ENCODE measurements around the gene LAMP1. TPM values are rescaled to one million over a fixed set of nuclear protein-coding genes. Genes with fewer than 3 reads are reported as not detected.

The LAMP1 gene
- total and polyA plus RNA-seq, 2 experiments from 2014 or later, result 34.5 to 107 TPM

GRCh38 chr13:113258321-113259054 lies 38.6 kb upstream of the LAMP1 start (continued):
- TF ChIP-seq, protein P1, sequence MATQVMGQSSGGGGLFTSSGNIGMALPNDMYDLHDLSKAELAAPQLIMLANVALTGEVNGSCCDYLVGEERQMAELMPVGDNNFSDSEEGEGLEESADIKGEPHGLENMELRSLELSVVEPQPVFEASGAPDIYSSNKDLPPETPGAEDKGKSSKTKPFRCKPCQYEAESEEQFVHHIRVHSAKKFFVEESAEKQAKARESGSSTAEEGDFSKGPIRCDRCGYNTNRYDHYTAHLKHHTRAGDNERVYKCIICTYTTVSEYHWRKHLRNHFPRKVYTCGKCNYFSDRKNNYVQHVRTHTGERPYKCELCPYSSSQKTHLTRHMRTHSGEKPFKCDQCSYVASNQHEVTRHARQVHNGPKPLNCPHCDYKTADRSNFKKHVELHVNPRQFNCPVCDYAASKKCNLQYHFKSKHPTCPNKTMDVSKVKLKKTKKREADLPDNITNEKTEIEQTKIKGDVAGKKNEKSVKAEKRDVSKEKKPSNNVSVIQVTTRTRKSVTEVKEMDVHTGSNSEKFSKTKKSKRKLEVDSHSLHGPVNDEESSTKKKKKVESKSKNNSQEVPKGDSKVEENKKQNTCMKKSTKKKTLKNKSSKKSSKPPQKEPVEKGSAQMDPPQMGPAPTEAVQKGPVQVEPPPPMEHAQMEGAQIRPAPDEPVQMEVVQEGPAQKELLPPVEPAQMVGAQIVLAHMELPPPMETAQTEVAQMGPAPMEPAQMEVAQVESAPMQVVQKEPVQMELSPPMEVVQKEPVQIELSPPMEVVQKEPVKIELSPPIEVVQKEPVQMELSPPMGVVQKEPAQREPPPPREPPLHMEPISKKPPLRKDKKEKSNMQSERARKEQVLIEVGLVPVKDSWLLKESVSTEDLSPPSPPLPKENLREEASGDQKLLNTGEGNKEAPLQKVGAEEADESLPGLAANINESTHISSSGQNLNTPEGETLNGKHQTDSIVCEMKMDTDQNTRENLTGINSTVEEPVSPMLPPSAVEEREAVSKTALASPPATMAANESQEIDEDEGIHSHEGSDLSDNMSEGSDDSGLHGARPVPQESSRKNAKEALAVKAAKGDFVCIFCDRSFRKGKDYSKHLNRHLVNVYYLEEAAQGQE (IDR thresholded peaks at IDR 0.05; ENCODE audit: unreplicated experiment), result no peak
- TF ChIP-seq POLR2AphosphoS5 (IDR thresholded peaks at IDR 0.05; ENCODE audit: low read depth), result no peak
- no peak for TF ChIP-seq STAT1 (IDR thresholded peaks at IDR 0.05; ENCODE audit: unreplicated experiment)
- no peak for TF ChIP-seq CREB1 (CRISPR knock-in tag; IDR thresholded peaks at IDR 0.05; ENCODE audit: low read depth)

DNA sequence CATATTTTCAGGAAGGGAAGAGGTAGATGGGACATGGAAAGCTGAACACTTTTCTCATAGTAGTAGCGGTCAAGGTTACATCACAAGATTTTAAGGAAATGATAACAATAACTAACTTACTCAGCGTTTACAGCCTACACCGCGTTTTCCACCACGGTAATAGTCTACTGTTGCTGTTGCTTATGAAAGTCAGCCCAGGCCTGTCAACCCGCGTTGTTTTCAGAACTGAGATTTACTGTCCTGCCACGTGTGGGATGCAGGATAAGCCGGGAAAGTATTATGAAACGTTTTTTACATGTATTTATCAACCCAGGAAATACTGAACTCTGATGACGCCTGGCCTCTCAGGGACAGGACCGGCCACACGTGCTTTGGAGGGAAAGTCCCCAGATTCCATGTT lies 36.0 kb upstream of the LAMP1 start:
- no peak overlapping the region for H3K27ac ChIP-seq (ENCODE audit: low read depth)
- H3K4me1 ChIP-seq (ENCODE audit: insufficient read depth), result no peaks in the 10 kb centered on the region
- peaks cover 41% of the 10 kb centered on the region; the same call in 1 of the 2 replicates for H3K36me3 ChIP-seq (ENCODE audit: insufficient read depth)
- no peak overlapping the region for H3K4me2 ChIP-seq
- peaks cover 56% of the 10 kb centered on the region for H3K36me3 Mint-ChIP-seq (ENCODE audit: low read depth)
- H4K20me1 ChIP-seq (replicated peaks; ENCODE audit: insufficient read depth), result peaks cover 4% of the 10 kb centered on the region; the same call in 1 of the 2 replicates
- no peaks in the 10 kb centered on the region for H3K9me3 Mint-ChIP-seq
- H3F3A ChIP-seq (replicated peaks; ENCODE audit: low read depth), result no peaks in the 10 kb centered on the region; the same call in 1 of the 2 replicates
- no peaks in the 10 kb centered on the region for H3K4me1 Mint-ChIP-seq
- H2AFZ ChIP-seq, result no peak overlapping the region
- H3K27me3 Mint-ChIP-seq (ENCODE audit: insufficient read depth, low read depth, poor library complexity), result no peaks in the 10 kb centered on the region
- no peaks in the 10 kb centered on the region for H3K27me3 ChIP-seq (ENCODE audit: insufficient read depth)
- no peak for ATAC-seq
- no peak overlapping the region for H3K4me3 Mint-ChIP-seq
- H3K27ac Mint-ChIP-seq, result no peak overlapping the region
- H3K9me2 ChIP-seq (ENCODE audit: insufficient read depth), result no peaks in the 10 kb centered on the region
- H3K4me3 ChIP-seq, result no peak overlapping the region
- DNase-seq (ENCODE audit: low spot score), result no peak
- no peaks in the 10 kb centered on the region; the same call in 1 of the 2 replicates for H3K79me2 ChIP-seq (replicated peaks; ENCODE audit: insufficient read depth)
- TF ChIP-seq EZH2phosphoT487 (IDR thresholded peaks at IDR 0.05; ENCODE audit: unreplicated experiment), result no peak
- TF ChIP-seq EZH2 (IDR thresholded peaks at IDR 0.05; ENCODE audit: low read depth, unreplicated experiment), result no peak
- no peak for TF ChIP-seq CREB1 (CRISPR knock-in tag; IDR thresholded peaks at IDR 0.05; ENCODE audit: low read depth)
- TF ChIP-seq POLR2AphosphoS5 (IDR thresholded peaks at IDR 0.05; ENCODE audit: low read depth), result no peak
- TF ChIP-seq STAT1 (IDR thresholded peaks at IDR 0.05; ENCODE audit: unreplicated experiment), result no peak
- no peak for TF ChIP-seq JUNB (IDR thresholded peaks at IDR 0.05; ENCODE audit: unreplicated experiment)
- TF ChIP-seq, protein P2, sequence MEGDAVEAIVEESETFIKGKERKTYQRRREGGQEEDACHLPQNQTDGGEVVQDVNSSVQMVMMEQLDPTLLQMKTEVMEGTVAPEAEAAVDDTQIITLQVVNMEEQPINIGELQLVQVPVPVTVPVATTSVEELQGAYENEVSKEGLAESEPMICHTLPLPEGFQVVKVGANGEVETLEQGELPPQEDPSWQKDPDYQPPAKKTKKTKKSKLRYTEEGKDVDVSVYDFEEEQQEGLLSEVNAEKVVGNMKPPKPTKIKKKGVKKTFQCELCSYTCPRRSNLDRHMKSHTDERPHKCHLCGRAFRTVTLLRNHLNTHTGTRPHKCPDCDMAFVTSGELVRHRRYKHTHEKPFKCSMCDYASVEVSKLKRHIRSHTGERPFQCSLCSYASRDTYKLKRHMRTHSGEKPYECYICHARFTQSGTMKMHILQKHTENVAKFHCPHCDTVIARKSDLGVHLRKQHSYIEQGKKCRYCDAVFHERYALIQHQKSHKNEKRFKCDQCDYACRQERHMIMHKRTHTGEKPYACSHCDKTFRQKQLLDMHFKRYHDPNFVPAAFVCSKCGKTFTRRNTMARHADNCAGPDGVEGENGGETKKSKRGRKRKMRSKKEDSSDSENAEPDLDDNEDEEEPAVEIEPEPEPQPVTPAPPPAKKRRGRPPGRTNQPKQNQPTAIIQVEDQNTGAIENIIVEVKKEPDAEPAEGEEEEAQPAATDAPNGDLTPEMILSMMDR (conservative IDR thresholded peaks at IDR 0.05; ENCODE audit: low read depth in 2 of 2), result no peak
- TF ChIP-seq ZNF331 (CRISPR knock-in tag; IDR thresholded peaks at IDR 0.05; ENCODE audit: low read depth), result no peak
- TF ChIP-seq, protein P1 (IDR thresholded peaks at IDR 0.05; ENCODE audit: unreplicated experiment), result no peak
- TF ChIP-seq ZNF114 (CRISPR knock-in tag; IDR thresholded peaks at IDR 0.05), result no peak
- TF ChIP-seq ETS1 (IDR thresholded peaks at IDR 0.05), result no peak

Data from GM23338 (cell line).